Measurements from ENCODE around the gene IL21R. TPM values are rescaled to one million over a fixed set of nuclear protein-coding genes. Genes with fewer than 3 reads are reported as not detected.

Gene IL21R
- total and polyA plus RNA-seq, 10 of the 15 experiments (the other 5 are each of a cell fraction or from before 2014, with no cell fraction given) = 5.3 to 138 (median 82.5) TPM

- no peak for TF ChIP-seq ZNF687 (IDR thresholded peaks at IDR 0.05)
- no peak for TF ChIP-seq BMI1 (IDR thresholded peaks at IDR 0.05; ENCODE audit: borderline replicate concordance)
- 0 out of 4 replicates have a peak, but pooled peaks have one; percentile 22 to 36 for TF ChIP-seq IKZF2 (IDR thresholded peaks at IDR 0.05)
- no peak for TF ChIP-seq PAX8 (IDR thresholded peaks at IDR 0.05)
- TF ChIP-seq POLR2AphosphoS5 (IDR thresholded peaks at IDR 0.05; ENCODE audit: low read length) = peak; percentile 45; the same call in 1 of the 2 replicates
- no peak for TF ChIP-seq ESRRA (IDR thresholded peaks at IDR 0.05; ENCODE audit: low read length)
- no peak; the same call in 1 of the 2 replicates for TF ChIP-seq MTA3 (IDR thresholded peaks at IDR 0.05; ENCODE audit: borderline replicate concordance, low read length)
- TF ChIP-seq, protein P1, sequence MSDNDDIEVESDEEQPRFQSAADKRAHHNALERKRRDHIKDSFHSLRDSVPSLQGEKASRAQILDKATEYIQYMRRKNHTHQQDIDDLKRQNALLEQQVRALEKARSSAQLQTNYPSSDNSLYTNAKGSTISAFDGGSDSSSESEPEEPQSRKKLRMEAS (IDR thresholded peaks at IDR 0.05; ENCODE audit: low read depth, low read length) = no peak
- TF ChIP-seq, protein P2, sequence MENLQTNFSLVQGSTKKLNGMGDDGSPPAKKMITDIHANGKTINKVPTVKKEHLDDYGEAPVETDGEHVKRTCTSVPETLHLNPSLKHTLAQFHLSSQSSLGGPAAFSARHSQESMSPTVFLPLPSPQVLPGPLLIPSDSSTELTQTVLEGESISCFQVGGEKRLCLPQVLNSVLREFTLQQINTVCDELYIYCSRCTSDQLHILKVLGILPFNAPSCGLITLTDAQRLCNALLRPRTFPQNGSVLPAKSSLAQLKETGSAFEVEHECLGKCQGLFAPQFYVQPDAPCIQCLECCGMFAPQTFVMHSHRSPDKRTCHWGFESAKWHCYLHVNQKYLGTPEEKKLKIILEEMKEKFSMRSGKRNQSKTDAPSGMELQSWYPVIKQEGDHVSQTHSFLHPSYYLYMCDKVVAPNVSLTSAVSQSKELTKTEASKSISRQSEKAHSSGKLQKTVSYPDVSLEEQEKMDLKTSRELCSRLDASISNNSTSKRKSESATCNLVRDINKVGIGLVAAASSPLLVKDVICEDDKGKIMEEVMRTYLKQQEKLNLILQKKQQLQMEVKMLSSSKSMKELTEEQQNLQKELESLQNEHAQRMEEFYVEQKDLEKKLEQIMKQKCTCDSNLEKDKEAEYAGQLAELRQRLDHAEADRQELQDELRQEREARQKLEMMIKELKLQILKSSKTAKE (IDR thresholded peaks at IDR 0.05; ENCODE audit: low read depth, poor library complexity, severe bottlenecking) = no peak
- TF ChIP-seq SRF (IDR thresholded peaks at IDR 0.05; ENCODE audit: low read depth in 2 of 2, low read length in 2 of 2) = 0 out of 4 replicates have a peak, but pooled peaks have one; percentile 19 to 49
- no peak for TF ChIP-seq ASH2L (IDR thresholded peaks at IDR 0.05; ENCODE audit: borderline replicate concordance, low read depth)
- 0 out of 2 replicates have a peak, but pooled peaks have one; percentile 14 for TF ChIP-seq EED (IDR thresholded peaks at IDR 0.05; ENCODE audit: low read depth)
These were observed 26.2 kb downstream of the IL21R start (continued) for GRCh38 chr16:27428026-27428785.
